ENCODE results near the gene EIPR1. TPM values are rescaled to one million over a fixed set of nuclear protein-coding genes. Genes with fewer than 3 reads are reported as not detected.
A peak's percentile ranks its signal among the peaks of the same experiment; 100 is the strongest.

EIPR1 gene
- total and polyA plus RNA-seq, 5 donors from 2014 or later, result 26.6 to 44.8 (median 33.7) TPM

GRCh38 chr2:3238951-3239841, 138.4 kb downstream of the EIPR1 start:
- Mint-ChIP-seq H3K4me1 (peaks cover 12 to 26% (median 21%) of the 10 kb centered on the region in 4 donors), H3K36me3 (peaks cover 13% of the 10 kb centered on the region), H3K4me3 (peak overlapping the region in 1 of 4 donors; percentile 28), H3K9me3 (no peaks in the 10 kb centered on the region), H3K27ac (peak overlapping the region in 2 of 3 donors; percentile 20 to 29), H3K27me3 (no peaks in the 10 kb centered on the region)
- DNase-seq (peak in 1 of 3 donors; percentile 49), ATAC-seq (ENCODE audit: low read depth in 2 of 2) (no peak)
- peaks cover 4% of the 10 kb centered on the region for H3K36me3 ChIP-seq (ENCODE audit: control insufficient read depth, insufficient read depth, low read length)
- no peaks in the 10 kb centered on the region for H3K9me3 ChIP-seq (ENCODE audit: control insufficient read depth in 2 of 2, low read length in 2 of 2)
- H3K27ac ChIP-seq (ENCODE audit: insufficient read depth, low read length, poor library complexity, severe bottlenecking), result no peak overlapping the region
- H3K4me1 ChIP-seq (ENCODE audit: control insufficient read depth, insufficient read depth, low read length, poor library complexity, severe bottlenecking), result peaks cover 45% of the 10 kb centered on the region
- H3K4me3 ChIP-seq (ENCODE audit: low read depth, low read length), result no peak overlapping the region
- no peaks in the 10 kb centered on the region for H3K27me3 ChIP-seq (ENCODE audit: control insufficient read depth, insufficient read depth, low read length)

- H3K36me3 Mint-ChIP-seq, result peaks cover 40% of the 10 kb centered on the region
- H3K4me3 Mint-ChIP-seq, result peak overlapping the region in 1 of 4 donors; percentile 27
- DNase-seq, result no peak
- Histone ChIP-seq H3K27ac (ENCODE audit: insufficient read depth, low read length, poor library complexity, severe bottlenecking) (no peak overlapping the region), H3K36me3 (ENCODE audit: control insufficient read depth, insufficient read depth, low read length) (peaks cover 8% of the 10 kb centered on the region), H3K9me3 (ENCODE audit: control insufficient read depth in 2 of 2, low read length in 2 of 2) (no peaks in the 10 kb centered on the region), H3K4me1 (ENCODE audit: control insufficient read depth, insufficient read depth, low read length, poor library complexity, severe bottlenecking) (peaks cover 25% of the 10 kb centered on the region), H3K27me3 (ENCODE audit: control insufficient read depth, insufficient read depth, low read length) (no peaks in the 10 kb centered on the region), H3K4me3 (ENCODE audit: low read depth, low read length) (no peak overlapping the region)
- no peak for ATAC-seq (ENCODE audit: low read depth in 2 of 2)
- H3K27ac Mint-ChIP-seq, result peak overlapping the region in 2 of 3 donors; percentile 36 to 75
- no peaks in the 10 kb centered on the region for H3K27me3 Mint-ChIP-seq
- H3K4me1 Mint-ChIP-seq, result peaks cover 0 to 12% (median 9%) of the 10 kb centered on the region in 4 donors
- no peaks in the 10 kb centered on the region for H3K9me3 Mint-ChIP-seq
These were observed 141.1 kb downstream of the EIPR1 start for GRCh38 chr2:3236300-3237045.

GRCh38 chr2:3233877-3234276, 143.7 kb downstream of the EIPR1 start:
- Mint-ChIP-seq H3K4me1 (peaks cover 0 to 12% (median 9%) of the 10 kb centered on the region in 4 donors), H3K4me3 (no peak overlapping the region), H3K27me3 (no peaks in the 10 kb centered on the region), H3K36me3 (peaks cover 41% of the 10 kb centered on the region), H3K27ac (no peak overlapping the region), H3K9me3 (peaks cover 0 to 6% (median 2%) of the 10 kb centered on the region in 7 donors)
- no peak overlapping the region for H3K27ac ChIP-seq (ENCODE audit: insufficient read depth, low read length, poor library complexity, severe bottlenecking)
- no peaks in the 10 kb centered on the region for H3K27me3 ChIP-seq (ENCODE audit: control insufficient read depth, insufficient read depth, low read length)
- ATAC-seq (ENCODE audit: low read depth in 2 of 2) (no peak), DNase-seq (no peak)
- peaks cover 8% of the 10 kb centered on the region for H3K36me3 ChIP-seq (ENCODE audit: control insufficient read depth, insufficient read depth, low read length)
- peaks cover 4% of the 10 kb centered on the region for H3K4me1 ChIP-seq (ENCODE audit: control insufficient read depth, insufficient read depth, low read length, poor library complexity, severe bottlenecking)
- no peaks in the 10 kb centered on the region for H3K9me3 ChIP-seq (ENCODE audit: control insufficient read depth in 2 of 2, low read length in 2 of 2)
- H3K4me3 ChIP-seq (ENCODE audit: low read depth, low read length), result no peak overlapping the region

GRCh38 chr2:3229221-3229620, 148.4 kb downstream of the EIPR1 start:
- H3K36me3 Mint-ChIP-seq, result peaks cover 34% of the 10 kb centered on the region
- H3K4me1 Mint-ChIP-seq, result peaks cover 7 to 15% (median 7%) of the 10 kb centered on the region in 4 donors

GRCh38 chr2:3224681-3225080, 152.9 kb downstream of the EIPR1 start:
- Mint-ChIP-seq H3K9me3 (peaks cover 0 to 17% (median 2%) of the 10 kb centered on the region in 7 donors), H3K4me1 (peaks cover 26 to 40% (median 33%) of the 10 kb centered on the region in 4 donors), H3K27me3 (peaks cover 4% of the 10 kb centered on the region), H3K4me3 (no peak overlapping the region), H3K36me3 (peaks cover 12% of the 10 kb centered on the region), H3K27ac (peak overlapping the region; percentile 91 to 97 (median 96))
- H3K27me3 ChIP-seq (ENCODE audit: control insufficient read depth, insufficient read depth, low read length), result no peaks in the 10 kb centered on the region
- no peak for DNase-seq
- H3K36me3 ChIP-seq (ENCODE audit: control insufficient read depth, insufficient read depth, low read length), result no peaks in the 10 kb centered on the region
- no peak for ATAC-seq (ENCODE audit: low read depth in 2 of 2)
- H3K4me3 ChIP-seq (ENCODE audit: low read depth, low read length), result no peak overlapping the region
- H3K9me3 ChIP-seq (ENCODE audit: control insufficient read depth in 2 of 2, low read length in 2 of 2), result no peaks in the 10 kb centered on the region
- H3K4me1 ChIP-seq (ENCODE audit: control insufficient read depth, insufficient read depth, low read length, poor library complexity, severe bottlenecking), result peaks cover 20% of the 10 kb centered on the region
- no peak overlapping the region for H3K27ac ChIP-seq (ENCODE audit: insufficient read depth, low read length, poor library complexity, severe bottlenecking)

More at GRCh38 chr2:3229221-3229620, 148.4 kb downstream of the EIPR1 start:
- Mint-ChIP-seq H3K4me3 (no peak overlapping the region), H3K27ac (no peak overlapping the region), H3K27me3 (no peaks in the 10 kb centered on the region), H3K9me3 (peaks cover 0 to 14% (median 2%) of the 10 kb centered on the region in 7 donors)
- Histone ChIP-seq H3K9me3 (ENCODE audit: control insufficient read depth in 2 of 2, low read length in 2 of 2) (no peaks in the 10 kb centered on the region), H3K4me1 (ENCODE audit: control insufficient read depth, insufficient read depth, low read length, poor library complexity, severe bottlenecking) (no peaks in the 10 kb centered on the region), H3K4me3 (ENCODE audit: low read depth, low read length) (no peak overlapping the region), H3K27ac (ENCODE audit: insufficient read depth, low read length, poor library complexity, severe bottlenecking) (no peak overlapping the region), H3K27me3 (ENCODE audit: control insufficient read depth, insufficient read depth, low read length) (no peaks in the 10 kb centered on the region), H3K36me3 (ENCODE audit: control insufficient read depth, insufficient read depth, low read length) (peaks cover 3% of the 10 kb centered on the region)
- no peak for ATAC-seq (ENCODE audit: low read depth in 2 of 2)
- no peak for DNase-seq

GRCh38 chr2:3223080-3223923, 154.3 kb downstream of the EIPR1 start:
- Histone ChIP-seq H3K27me3 (ENCODE audit: control insufficient read depth, insufficient read depth, low read length) (no peaks in the 10 kb centered on the region), H3K36me3 (ENCODE audit: control insufficient read depth, insufficient read depth, low read length) (no peaks in the 10 kb centered on the region), H3K27ac (ENCODE audit: insufficient read depth, low read length, poor library complexity, severe bottlenecking) (peak overlapping the region; percentile 72), H3K4me3 (ENCODE audit: low read depth, low read length) (peak overlapping the region; percentile 40), H3K9me3 (ENCODE audit: control insufficient read depth in 2 of 2, low read length in 2 of 2) (no peaks in the 10 kb centered on the region), H3K4me1 (ENCODE audit: control insufficient read depth, insufficient read depth, low read length, poor library complexity, severe bottlenecking) (peaks cover 20% of the 10 kb centered on the region)
- Mint-ChIP-seq H3K36me3 (peaks cover 9% of the 10 kb centered on the region), H3K4me3 (peak overlapping the region; percentile 68 to 91 (median 72)), H3K27me3 (peaks cover 4% of the 10 kb centered on the region), H3K27ac (peak overlapping the region; percentile 95 to 97 (median 96)), H3K9me3 (peaks cover 0 to 12% (median 0%) of the 10 kb centered on the region in 7 donors), H3K4me1 (peaks cover 26 to 40% (median 33%) of the 10 kb centered on the region in 4 donors)
- peak; percentile 55 to 57 for ATAC-seq (ENCODE audit: low read depth in 2 of 2)
- DNase-seq, result peak; percentile 32 to 68 (median 34)

- no peaks in the 10 kb centered on the region for H3K36me3 ChIP-seq (ENCODE audit: control insufficient read depth, insufficient read depth, low read length)
- DNase-seq (peak; percentile 23 to 62 (median 54)), ATAC-seq (ENCODE audit: low read depth in 2 of 2) (peak; percentile 60 to 72)
- no peaks in the 10 kb centered on the region for H3K9me3 ChIP-seq (ENCODE audit: control insufficient read depth in 2 of 2, low read length in 2 of 2)
- Mint-ChIP-seq H3K36me3 (peaks cover 7% of the 10 kb centered on the region), H3K4me3 (peak overlapping the region in 3 of 4 donors; percentile 13 to 70 (median 68)), H3K27ac (peak overlapping the region; percentile 95 to 97 (median 96)), H3K4me1 (peaks cover 29 to 43% (median 35%) of the 10 kb centered on the region in 4 donors), H3K9me3 (peaks cover 0 to 8% (median 0%) of the 10 kb centered on the region in 7 donors), H3K27me3 (peaks cover 4% of the 10 kb centered on the region)
- H3K27ac ChIP-seq (ENCODE audit: insufficient read depth, low read length, poor library complexity, severe bottlenecking), result peak overlapping the region; percentile 72
- H3K27me3 ChIP-seq (ENCODE audit: control insufficient read depth, insufficient read depth, low read length), result no peaks in the 10 kb centered on the region
- peaks cover 22% of the 10 kb centered on the region for H3K4me1 ChIP-seq (ENCODE audit: control insufficient read depth, insufficient read depth, low read length, poor library complexity, severe bottlenecking)
- peak overlapping the region; percentile 40 for H3K4me3 ChIP-seq (ENCODE audit: low read depth, low read length)
These were observed 155.0 kb downstream of the EIPR1 start for GRCh38 chr2:3222636-3223035.

Data from CD4-positive, CD25-positive, alpha-beta regulatory T cell (primary cell).